ENCODE measurements around the gene SLC44A5. TPM values are rescaled to one million over a fixed set of nuclear protein-coding genes. Genes with fewer than 3 reads are reported as not detected.

SLC44A5 gene
- total RNA-seq, 1 donor from 2014 or later = 15.4 TPM

GRCh38 chr1:75165264-75165663 is 445.6 kb downstream of the SLC44A5 start:
- DNase-seq = no peak
- Mint-ChIP-seq H3K27ac (ENCODE audit: unreplicated experiment) (no peak overlapping the region), H3K36me3 (ENCODE audit: unreplicated experiment) (no peaks in the 10 kb centered on the region), H3K4me3 (ENCODE audit: unreplicated experiment) (no peak overlapping the region), H3K4me1 (ENCODE audit: low read depth, unreplicated experiment) (no peaks in the 10 kb centered on the region), H3K9me3 (ENCODE audit: unreplicated experiment) (no peaks in the 10 kb centered on the region), H3K27me3 (ENCODE audit: unreplicated experiment) (no peaks in the 10 kb centered on the region)
- no peak for TF ChIP-seq CTCF (IDR thresholded peaks at IDR 0.05; ENCODE audit: partially characterized antibody, unreplicated experiment)

GRCh38 chr1:75159154-75159553 is 451.8 kb downstream of the SLC44A5 start:
- no peak for DNase-seq
- Mint-ChIP-seq H3K27ac (ENCODE audit: unreplicated experiment) (no peak overlapping the region), H3K4me3 (ENCODE audit: unreplicated experiment) (no peak overlapping the region), H3K4me1 (ENCODE audit: low read depth, unreplicated experiment) (no peaks in the 10 kb centered on the region), H3K27me3 (ENCODE audit: unreplicated experiment) (no peaks in the 10 kb centered on the region), H3K9me3 (ENCODE audit: unreplicated experiment) (no peaks in the 10 kb centered on the region), H3K36me3 (ENCODE audit: unreplicated experiment) (no peaks in the 10 kb centered on the region)
- no peak for TF ChIP-seq CTCF (IDR thresholded peaks at IDR 0.05; ENCODE audit: partially characterized antibody, unreplicated experiment)

Other genes with a start within 250 kb of the SLC44A5 start
- 70.3 TPM for gene ACADM, start 113.6 kb upstream of the SLC44A5 start, total RNA-seq (ENCODE audit: unreplicated experiment)
- gene RABGGTB, start 175.1 kb upstream of the SLC44A5 start, total RNA-seq (ENCODE audit: unreplicated experiment) = 70.8 TPM
- 0.20 TPM for gene MSH4, start 185.8 kb upstream of the SLC44A5 start, total RNA-seq (ENCODE audit: unreplicated experiment)

Measured in glutamatergic neuron (in vitro differentiated cells).